GM18867 (cell line): Measurements from ENCODE around the gene PABPN1.

Experiments used
- ATAC-seq: cut with Tn5 transposase; IDR thresholded peaks from one replicate; pipeline ENCODE4 v1.9.1; 2021; ENCODE audit warnings: mild to moderate bottlenecking, moderate library complexity; ENCODE audit not compliant: unreplicated experiment

The PABPN1 gene

GRCh38 chr14:23326491-23327332, 5.5 kb downstream of the PABPN1 start:
- ATAC-seq: no peak

DNA sequence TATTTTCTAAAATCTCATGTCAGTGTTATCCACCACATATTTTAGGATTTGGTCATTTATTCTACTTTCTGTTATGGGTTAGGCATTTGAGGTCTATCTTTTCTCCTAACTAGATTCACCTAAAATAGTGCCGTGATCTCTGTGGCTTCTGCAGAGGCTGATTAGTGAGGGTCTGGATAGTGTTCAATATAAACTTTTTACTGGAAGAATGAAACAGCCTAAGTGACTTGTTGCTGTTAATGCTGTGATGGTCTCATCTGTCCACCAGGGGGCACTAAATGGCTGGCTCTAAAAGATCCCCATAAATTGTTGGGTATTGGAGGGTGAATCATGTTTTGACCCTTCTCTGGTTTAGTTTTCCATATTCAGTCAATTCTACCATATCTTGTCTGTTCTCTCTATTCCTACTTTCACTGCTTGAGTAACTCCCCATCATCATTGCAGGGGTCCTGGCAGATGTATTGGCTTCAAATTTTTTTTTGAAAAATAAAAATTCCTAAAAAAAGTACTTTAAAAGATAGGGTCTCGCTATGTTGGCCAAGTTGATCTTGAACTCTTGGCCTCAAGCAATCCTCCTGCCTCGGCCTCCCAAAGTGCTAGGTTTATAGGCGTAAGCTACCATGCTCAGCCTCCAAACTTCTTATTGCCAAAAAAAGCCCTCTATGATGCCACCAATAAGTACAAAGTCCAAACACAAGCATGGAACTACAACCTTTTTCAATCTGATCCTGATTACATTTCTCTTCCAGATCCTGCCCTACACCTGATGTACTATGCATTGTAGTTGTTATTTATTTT, 6.9 kb downstream of the PABPN1 start:
- ATAC-seq: no peak

DNA sequence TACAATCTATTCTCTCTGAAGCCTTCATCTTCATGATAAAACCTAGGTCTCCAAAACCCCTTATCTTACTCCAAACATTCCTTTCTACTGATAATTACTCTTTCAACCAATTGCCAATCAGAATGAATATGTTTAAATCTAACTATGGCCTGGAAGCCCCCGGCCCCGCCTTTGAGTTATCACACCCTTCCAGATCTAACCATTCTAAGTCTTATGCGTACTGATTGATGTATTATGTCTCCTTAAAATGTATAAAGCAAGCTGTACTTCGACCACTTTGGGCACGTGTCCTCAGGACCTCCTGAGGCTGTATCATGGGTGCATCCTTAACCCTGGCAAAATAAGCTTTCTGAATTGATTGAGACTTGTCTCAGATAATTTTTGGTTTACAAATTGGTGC, 14.4 kb downstream of the PABPN1 start:
- ATAC-seq: no peak

DNA sequence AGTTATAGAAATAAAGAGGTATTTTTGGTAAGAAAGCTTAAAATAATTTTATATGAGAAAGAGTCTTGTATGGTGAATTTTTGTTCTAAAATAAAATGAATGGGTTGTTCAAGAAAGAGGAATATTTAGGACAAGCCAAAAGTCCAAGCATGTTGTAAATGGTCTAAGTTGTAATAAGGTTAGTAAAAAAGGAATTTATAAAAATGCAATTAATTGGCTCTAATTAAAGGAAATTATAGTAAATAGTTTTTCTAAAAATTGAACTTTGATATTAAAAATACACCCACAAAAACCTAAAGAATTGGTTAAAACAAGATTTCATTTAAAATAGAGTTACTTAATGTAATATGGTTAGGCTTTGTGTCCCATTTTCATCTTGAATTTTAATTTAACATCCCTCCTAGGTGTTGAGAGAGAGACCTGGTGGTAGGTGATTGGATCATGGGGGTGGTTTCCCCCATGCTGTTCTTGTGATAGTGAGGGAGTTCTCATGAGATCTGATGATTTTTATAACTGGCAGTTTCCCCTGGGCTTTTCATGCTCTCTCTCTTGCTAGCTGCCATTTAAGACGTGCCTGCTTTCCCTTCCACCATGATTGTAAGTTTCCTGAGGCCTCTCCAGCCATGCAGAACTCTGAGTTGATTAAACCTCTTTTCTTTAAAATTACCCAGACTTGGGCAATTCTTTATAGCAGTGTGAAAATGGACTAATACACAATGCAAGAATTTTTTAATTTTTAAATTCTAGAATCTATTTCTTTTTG, 18.4 kb downstream of the PABPN1 start:
- ATAC-seq: no peak

DNA sequence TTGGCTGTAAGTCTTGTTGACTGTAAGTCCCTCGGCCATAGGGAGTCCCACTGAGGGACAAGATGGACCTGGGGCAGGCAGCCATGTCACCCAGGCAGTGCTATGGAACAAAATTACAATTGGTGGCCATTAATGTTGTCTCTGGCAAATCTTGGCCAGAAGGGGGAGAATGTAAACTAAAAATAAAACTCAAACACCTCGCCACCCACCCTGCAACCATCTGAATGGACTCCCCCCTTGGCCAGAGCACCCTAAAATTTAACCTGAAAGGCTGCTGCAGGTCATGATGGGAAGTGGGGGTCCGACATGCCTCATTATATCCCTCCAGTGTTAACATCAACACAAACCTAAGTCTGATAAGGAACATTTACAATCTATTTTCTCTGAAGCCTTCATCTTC, 23.2 kb downstream of the PABPN1 start:
- no peak for ATAC-seq

DNA sequence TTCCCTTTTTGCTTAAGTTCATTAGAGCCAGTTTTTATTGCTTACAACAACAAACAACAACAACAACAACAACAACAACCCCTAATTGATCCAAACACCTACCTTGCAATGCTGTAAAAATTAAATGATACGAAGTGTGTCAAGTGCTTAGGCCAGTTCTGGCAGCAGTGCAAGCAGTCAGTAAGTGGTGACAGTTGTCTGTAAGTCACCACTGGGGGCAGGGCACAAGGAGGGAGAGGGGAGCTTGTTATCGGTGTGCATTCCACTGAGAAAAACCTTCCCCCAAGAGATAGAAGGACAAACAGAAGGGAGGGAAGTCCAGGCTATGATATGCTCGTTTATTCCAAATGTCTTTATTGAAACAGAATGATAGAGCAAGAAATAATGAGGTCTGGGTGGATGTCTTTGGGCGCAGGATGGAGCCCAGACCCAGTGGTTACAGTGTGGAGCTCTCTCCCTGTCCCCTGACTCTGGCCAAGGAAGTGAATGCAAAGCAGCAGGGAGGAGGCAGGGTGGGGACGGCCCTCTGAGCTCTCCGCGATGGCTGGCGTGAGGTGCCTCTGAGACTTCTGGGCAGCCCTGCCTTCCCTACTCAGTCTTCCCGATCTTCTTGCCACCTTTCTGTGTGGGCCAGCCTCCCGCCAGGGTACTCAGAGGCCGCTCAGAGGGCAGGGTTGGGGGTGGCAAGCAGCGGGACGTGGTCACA, 24.9 kb downstream of the PABPN1 start:
- no peak for ATAC-seq

- no peak for ATAC-seq
Measured at GRCh38 chr14:23346693-23347405, 25.6 kb downstream of the PABPN1 start.

DNA sequence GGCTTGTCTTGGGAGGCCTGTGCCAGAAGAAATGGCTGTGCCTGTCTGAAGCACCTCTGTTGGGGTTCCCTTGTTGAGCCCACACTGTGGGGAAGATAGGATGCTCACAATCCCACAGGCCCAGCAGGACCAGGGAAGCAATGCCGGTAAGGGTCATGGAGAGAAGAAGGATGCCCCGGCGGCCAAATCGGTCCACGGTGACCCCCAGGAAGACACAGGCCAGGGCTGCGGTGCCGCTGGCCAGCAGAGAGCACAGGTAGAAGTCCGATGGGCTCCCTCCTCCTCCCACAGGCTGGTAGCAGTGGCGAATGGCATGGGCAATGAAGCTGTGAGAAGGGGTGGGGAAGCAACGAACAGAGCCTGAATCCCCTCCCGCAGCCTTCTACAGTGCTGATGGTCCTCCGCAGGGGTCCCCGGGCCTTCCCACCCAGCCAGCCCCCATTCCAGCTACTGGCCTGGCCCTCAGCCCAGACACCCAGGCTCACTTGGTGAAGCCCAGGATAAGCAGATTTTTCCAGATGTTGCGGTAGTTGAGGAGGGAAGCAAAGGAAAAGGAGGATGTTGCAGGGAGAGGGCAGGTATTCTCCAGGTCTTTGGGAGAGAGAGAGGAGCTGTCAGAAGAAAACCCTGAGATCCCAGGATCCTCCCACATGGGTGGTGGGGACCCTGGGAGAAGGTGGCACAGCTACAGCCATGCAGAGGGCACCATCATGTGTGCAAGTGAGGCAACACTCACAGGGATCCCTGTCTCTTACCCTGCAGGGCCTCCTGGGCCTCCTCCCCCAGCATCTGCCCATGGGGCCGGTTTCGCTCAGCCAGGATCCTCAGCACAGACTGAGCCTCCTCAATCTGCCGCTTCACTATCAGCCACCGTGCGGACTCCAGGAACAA, 26.4 kb downstream of the PABPN1 start:
- ATAC-seq: no peak

DNA sequence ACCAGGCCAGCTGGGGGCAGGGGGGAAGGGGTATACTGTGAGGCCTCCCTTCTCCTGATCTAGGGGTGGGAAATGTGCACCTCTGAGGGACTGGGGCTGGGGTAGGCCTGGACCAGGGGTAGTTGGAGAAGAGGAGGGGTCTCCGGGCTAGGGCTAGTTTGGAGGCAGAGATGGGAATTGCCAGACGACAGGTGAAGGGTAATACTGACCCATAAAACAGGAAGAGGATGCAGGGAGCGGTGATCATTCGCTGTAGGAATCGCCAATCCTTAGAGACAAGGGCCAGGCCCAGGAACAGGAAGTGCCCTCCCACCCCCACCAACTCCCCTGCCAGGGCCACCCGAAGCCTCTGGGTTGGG, 27.0 kb downstream of the PABPN1 start:
- no peak for ATAC-seq

GRCh38 chr14:23349156-23349845, 28.0 kb downstream of the PABPN1 start:
- no peak for ATAC-seq

DNA sequence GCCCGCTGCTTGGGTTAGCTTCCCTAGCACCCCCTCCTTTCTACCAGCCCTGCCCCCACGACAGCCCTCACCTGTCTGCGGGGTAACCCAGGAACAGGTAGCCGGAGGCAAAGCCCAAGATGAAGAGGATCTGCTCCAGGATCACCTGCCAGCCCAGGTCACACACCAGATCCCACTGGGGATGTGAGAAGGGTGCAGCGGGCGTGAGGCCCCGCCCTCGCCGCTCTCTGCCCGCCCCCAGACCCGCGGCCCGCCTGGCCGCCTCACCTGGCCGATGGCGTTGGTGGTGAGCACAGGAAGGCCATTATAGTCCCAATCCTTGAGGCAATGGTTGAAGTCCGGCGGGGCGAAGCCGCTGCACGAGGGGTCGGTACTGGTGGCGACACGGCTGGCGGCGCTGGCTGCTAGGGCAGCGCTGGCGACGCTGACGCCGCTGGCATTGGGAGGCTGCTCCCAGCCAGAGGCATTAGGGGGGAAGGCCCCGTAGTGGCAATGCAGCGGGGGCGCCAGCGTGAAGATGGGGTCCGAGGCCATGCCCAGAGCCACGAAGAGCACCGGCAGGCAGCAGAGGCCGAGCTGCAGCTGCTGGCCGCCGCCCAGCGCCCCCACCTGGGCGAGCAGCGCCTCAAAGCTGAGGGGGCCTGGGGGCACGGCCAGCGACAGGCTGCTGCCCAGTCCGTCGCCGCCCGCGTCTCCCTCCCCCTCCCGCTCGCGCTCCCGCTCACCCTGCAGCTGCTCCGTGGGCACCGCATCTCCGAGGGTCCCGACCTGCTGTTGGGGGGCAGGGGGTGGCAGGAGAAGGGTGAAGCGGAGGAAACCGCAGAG, 30.6 kb downstream of the PABPN1 start:
- ATAC-seq: no peak

GRCh38 chr14:23352506-23353432, 31.5 kb downstream of the PABPN1 start, which contains the start of gene SLC22A17:
SLC22A17 (minus strand) TSS chr14:23352887.
- no peak for ATAC-seq

GRCh38 chr14:23353433-23353780, 32.1 kb downstream of the PABPN1 start:
- ATAC-seq: no peak

DNA sequence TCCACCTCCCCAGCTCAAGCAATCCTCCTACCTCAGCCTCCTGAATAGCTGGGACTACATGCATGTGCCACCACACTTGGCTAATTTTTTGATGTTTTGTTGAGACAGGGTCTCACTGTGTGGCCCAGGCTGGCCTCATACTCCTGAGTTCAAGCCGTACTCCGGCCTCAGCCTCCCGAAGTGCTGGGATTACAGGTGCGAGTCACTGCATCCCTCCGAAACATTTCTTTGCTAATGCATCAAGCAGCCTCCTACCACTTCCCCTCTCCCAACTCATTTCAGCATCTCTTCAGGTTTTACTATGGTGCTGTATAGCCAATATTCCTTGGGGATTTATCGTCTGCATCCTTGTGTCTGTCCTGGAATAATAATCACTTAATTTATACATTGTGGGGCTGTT, 33.7 kb downstream of the PABPN1 start:
- ATAC-seq: no peak

GRCh38 chr14:23355871-23356435, 34.7 kb downstream of the PABPN1 start:
- ATAC-seq: no peak

DNA sequence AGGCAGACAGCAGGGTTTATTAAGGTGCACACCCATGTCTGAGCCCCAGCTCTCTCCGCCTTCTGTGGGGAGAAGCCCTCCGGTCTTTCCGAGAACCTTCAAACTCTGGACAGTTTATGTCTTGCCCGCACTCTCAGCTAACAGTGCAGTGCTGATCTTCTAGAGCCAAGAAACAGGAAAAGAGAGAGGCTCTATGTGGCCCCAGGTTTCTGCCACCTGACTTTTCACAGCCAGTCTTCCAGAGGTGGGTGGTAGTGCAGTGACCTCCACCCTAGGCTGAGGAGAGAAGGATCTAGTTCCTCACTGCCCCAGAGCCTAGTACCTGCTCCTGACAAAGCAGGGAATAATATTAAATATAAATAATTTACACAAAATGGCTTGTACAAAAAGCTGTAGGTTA, 35.4 kb downstream of the PABPN1 start:
- ATAC-seq: no peak
